ENCODE data around the gene CDH19.

- TF ChIP-seq EZH2 (IDR thresholded peaks at IDR 0.05; ENCODE audit: borderline replicate concordance, low read length) (no peak), CTCF (conservative IDR thresholded peaks at IDR 0.05 in 1 of 2, IDR thresholded peaks at IDR 0.05 in 1 of 2; ENCODE audit: extremely low read depth in 1 of 2, insufficient read depth in 1 of 2, low read depth in 1 of 2, low read length in 2 of 2) (no peak)
These were observed 89.9 kb downstream of the CDH19 start for GRCh38 chr18:66513996-66514395.

Data from mammary epithelial cell (primary cell).